NCI-H128 (cell line): Measurements from ENCODE around the gene SAMD4B.
A peak's percentile ranks its signal among the peaks of the same experiment; 100 is the strongest.
"Not testable (repeated sequence)": the region's sequence is repeated elsewhere in the genome, so short reads cannot be mapped to it uniquely, and the experiment has no call there.

ENCODE experiments used
- DNase-seq: peaks from one replicate; lab custom pipeline; 2025; ENCODE audit not compliant: unreplicated experiment; lab: John Stamatoyannopoulos, UW

The SAMD4B gene

DNA sequence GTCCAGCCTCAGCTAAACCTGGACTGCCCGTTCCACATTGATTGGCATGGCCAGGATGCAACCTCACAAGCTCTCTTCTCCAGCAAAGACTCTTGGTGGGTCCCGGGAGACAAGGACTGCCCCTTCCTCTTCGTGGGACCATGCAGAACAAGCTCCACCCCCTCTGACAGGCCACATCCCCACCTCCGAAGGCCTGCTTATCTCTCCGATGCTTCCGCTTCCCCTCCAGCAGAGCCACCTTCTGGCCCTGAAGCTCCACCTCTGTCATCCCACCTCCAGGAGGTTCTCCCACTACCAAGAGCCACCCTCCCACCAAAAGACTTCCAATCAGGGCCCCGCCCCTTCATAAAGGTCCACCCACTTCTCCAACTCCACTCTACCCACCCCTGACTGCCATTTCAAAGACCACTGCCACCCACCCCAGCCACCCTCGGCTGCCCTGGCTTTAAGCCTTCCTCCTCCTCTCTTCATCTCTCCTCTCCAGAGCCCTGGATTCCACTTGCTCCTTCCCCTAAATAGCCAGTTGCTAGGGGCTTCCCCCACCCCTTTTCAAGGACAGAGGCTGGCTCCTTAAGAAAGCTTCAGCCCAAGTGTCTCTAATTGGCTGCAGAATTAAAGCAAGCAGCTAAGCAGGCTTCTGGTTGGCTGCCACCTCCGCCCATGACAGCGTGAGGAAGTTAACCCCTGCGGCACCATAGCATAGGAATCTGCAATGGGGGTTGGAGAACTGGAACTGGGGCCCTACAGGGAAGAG, 31.5 kb upstream of the SAMD4B start:
- DNase-seq, result no peak

DNA sequence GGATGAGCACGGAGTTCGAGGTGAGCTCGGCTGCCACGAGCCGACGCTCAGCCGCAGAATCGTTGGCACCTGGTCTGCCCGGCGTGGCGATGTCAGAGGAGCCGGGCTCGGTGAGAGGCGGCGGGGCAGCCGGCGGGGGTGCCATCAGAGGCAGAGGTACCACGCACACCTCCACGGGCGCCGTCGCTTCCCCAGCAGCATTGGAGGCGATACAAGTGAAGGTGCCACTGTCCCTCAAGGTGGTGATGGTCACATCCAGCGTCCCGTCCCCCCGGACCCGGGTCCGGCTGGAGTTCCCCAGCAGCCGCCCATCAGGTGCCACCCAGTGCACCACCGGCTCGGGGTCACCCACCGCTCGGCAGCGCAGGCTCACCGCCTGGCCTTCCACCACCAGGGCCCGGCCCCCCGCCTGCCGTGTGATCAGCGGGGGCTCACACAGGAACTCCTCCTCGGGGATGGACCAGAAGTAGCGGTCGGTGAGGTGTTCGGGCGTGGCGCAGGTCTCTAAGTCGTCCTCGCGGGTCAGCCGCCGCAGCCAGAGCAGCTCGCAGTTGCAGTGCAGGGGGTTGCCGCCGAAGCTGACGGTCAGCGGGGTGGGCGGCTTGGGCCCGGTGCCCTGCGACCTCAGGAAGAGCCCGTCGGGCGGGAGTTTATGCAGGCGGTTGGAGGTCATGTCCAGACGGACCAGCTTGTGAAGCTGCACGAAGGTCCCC, 28.0 kb upstream of the SAMD4B start:
- no peak for DNase-seq

DNA sequence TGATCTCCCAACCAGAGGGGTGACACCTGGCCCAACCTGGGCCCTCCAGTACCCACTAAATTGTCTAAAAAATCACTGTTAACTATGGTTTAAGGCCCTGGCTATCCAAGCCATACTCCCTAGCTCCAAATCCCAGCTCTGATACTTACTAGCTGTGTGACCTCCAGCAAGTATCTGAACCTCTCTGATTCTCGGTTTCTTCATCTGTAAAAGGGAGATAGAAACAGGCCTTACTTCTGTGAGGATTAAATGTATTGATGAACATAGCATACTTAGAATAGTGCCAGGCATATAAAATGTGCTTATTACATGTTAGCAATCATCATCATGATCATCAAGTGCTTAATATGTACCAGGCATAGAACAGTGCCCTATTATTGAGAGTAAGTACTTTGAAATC, 26.3 kb upstream of the SAMD4B start:
- DNase-seq, result no peak

DNA sequence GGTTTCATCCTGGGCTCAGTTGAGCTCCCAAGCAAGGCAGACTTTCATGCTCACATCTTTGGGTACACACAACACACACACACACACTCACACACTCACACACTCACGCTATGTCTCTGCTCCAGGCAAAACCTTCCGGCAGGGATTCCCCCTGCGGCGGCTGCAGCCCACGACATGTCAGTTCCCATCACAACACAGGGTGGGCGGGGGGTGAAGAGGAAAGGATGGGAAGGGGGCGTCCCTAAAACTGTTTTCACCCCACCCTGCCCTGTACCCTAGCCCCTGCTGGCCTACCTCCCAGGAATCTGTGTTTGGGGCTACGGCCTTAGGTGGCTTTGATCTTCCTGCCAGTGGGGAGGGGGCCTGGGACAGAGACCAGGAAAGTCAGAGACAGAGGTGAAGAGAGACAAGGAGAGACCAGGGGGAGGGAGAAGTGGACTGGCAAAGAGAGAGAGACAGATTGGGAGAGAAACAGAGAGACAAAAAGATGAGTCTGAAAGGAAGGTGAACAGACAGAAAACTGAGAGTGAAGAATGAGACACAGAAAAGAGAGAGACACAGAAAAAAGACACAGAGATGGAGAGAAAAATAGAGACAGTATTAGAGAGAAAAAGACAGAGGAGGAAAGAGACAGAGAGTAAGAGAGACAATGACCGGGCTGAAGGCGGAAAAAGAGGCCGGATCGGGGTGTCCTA, 25.4 kb upstream of the SAMD4B start:
- DNase-seq, result no peak

DNA sequence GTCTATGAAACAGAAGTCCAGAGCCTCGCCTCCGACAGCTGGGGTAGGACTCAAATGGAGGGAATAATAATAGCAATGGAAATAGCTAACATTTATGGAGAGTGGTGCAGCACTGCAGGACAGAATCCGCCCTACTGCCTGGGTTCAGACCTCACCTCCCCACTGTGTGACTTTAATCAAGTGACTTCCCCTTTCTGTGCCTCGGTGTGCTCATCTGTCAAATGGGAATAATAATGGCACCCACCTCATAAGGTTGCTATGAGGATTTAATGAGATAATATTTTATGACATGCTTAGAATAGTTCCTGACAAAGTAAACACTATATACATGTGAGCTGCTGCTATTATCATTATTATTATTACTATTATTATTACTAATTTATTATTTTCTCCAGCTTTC, 24.7 kb upstream of the SAMD4B start:
- DNase-seq, result no peak

DNA sequence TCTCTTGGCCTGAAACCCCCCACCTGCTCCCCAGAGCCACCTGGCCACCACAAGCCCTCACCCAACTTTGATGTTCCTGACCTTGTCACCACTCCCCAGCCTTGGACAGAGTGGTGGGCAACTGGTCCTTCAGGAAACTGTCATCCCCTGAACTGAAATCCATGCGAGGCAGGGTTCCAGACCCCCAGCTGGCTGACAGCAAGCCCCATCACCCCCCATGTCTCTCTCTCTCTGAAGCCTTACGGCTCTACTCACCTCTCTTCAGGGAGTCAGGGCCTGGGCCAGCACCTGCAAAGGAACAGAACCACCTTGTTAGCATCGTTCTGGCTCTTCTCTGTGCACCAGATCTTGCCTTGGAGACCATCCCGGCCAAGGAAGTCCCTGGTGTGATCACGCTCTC, 24.1 kb upstream of the SAMD4B start:
- DNase-seq, result no peak

DNA sequence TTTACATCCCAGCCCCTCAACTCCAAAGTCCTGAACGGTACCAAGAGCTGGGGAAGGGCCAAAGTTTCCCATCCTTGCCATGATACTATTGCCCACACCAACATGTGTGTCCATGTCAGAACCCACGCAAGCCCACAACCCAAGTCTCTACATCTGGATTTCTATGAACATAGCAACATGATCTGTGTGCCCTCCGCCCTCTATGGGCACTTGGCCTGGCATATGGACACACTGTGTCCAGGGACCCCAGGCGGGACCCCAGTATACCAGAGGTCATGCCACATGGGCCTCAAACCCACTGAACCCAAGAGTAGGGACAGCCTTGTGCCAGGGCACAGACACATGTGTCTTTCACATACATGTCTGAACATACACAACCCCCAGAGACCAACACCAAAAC, 23.5 kb upstream of the SAMD4B start:
- DNase-seq, result no peak

DNA sequence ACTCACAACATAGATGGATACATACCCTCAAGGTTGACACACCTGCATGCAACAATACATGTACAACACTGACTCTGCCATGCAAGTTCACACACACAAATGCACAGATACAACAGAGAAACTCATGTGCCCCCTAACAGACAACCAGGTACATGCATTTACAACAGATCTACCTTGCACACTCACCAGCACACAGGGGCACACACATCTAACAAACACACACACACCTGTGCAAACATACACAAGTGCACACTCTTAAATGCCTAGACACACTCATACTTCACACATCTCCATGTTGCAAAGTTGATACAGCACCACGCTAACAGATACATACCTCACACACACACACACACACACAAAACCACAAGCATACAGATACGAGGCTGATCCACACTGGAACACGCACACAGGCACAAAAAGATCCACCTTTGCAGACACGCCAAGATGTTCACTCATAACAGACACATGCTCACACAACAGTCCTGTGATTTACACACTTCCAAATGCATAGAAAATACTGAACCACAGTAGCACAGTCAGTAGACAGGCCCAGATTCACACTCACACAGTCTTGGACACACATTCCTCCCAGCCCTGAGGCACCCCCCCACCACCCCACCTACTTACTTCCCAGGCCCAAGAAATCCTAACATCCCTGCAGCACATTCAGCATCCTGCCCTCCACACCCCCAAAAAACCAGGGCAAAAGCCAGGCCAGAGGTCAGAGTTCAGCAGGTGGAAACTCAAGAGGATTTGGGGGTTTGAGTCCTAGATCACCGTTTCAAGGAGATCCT, 22.9 kb upstream of the SAMD4B start:
- DNase-seq, result no peak

DNA sequence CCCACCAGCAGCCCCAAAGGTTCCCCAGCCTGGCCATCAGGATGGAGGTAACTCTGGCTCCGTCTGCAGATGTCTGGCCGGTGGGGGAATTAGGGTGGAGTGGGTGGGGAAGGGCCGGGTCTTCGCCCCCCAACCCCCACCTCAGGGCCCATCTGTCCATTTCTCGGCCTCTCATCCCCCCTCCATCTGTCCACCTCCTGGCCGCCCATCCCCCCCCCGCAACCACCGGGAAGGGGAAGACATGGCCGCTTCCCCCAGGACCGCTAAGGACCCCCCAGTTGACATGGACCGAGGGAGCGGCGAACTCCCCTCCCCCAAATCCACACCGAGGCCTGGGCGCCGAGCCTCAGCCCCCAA, 22.4 kb upstream of the SAMD4B start:
- DNase-seq, result no peak

DNA sequence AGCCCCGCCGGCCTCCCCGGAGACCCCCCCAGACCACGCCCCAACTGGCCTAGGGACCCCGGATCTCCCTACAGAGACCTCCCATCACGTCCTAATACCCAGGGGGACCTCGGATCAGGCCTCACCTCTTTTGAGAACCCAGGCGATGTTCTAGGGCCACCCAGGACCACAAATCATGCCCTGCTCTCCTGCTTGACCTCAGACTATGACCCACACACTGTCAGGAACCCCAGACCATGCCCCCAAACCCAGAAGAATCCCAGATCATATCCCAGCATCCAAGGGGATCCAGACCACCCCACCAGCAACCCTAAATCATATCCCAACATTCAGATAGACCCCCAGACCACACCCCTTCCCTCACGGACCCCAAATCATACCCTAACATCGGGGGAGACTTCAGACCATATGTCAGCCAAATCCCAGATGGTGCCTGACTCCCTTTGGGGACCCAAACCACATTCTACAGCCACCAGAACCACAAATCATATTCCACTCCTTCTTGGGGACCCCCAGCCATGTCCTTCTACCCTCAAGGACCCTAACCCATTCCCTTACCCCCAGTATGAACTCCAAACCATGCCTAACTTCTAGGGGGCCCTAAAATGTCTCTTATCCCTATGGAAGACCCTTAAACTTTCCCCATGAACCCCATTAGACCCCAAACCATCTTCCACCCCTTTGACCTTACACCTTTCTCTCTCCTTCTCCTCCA, 20.9 kb upstream of the SAMD4B start:
- DNase-seq, result no peak

DNA sequence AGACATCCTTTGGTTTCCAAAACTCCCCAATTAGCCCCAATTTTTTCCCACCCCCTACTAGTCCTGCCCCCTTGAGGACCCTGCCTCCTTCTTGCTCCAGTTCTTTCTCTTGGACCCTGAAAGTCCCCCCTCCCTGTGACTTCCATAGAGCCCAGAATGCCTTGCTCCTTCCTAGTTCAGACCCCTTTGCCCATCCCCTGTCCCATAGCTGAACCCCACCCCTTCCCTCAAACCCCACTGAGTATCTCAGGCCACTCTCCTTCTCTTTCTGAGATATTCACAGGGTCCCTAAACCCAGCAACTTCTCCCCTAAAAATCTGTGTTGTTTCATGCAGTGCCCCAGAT, 20.4 kb upstream of the SAMD4B start:
- DNase-seq, result no peak

DNA sequence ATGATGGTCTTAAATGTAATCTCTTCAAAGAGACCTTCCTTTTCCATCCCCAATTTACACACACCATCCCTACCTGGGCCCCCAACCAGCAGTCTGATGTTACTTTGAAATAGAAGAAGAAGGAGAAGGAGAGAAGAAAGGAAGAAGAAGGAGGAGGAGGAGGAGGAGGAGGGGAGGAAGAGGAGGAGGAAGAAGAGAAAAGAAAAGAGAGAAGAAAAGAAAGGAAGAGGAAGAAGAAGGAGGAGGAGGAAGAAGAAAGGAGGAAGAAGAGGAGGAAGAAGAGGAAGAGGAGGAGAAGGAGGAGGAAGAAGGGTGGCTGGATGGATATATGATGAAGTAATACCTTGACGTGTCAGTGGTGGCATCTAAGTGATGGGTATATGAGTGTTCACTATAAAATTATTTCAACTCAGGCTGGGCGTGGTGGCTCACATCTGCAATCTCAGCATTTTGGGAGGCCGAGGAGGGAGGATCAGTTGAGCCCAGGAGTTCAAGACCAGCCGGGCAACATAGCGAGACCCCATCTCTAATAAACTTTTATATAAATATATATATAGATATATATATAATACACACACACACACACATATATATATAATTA, 17.9 kb upstream of the SAMD4B start:
- no peak for DNase-seq

DNA sequence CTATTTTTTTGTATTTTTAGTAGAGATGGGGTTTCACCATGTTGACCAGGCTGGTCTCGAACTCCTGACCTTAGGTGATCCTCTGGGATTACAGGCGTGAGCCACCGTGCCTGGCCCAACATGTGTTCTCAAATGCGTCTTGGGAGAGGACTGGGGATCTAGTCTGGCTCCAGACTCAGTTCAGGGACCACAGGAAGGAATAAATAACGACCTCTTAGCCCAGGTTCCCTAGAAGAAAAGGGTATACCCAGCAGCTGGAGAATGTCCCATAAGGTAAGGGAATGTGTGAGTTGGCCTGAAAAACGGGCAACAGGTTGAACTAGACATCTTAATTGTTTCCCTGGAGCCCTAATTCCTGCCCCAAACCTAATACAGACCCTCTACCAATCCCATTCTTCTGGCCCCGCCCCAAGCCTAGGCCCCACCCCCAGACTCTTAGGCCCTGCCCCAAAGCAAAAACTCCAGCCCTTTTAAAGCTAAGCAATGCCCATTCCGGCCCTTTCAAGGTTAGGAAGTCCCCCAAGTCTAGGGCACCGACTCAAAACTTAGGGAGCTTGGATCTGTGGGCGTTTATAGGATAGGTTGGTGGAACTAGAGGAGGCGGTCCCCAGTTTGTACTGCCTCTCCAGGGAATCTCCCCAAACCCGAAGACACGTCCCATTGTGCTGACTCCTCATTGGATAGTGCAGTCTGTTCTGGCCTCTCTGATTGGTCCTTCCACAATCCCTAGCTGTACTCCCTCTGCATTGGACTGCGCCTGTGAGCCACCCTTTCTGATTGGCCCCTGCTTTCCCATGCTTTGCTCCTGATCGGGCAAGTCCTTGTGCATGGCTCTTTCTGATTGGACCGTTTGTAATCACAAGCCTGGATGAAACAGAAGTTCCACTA, 16.2 kb upstream of the SAMD4B start:
- DNase-seq, result no peak

DNA sequence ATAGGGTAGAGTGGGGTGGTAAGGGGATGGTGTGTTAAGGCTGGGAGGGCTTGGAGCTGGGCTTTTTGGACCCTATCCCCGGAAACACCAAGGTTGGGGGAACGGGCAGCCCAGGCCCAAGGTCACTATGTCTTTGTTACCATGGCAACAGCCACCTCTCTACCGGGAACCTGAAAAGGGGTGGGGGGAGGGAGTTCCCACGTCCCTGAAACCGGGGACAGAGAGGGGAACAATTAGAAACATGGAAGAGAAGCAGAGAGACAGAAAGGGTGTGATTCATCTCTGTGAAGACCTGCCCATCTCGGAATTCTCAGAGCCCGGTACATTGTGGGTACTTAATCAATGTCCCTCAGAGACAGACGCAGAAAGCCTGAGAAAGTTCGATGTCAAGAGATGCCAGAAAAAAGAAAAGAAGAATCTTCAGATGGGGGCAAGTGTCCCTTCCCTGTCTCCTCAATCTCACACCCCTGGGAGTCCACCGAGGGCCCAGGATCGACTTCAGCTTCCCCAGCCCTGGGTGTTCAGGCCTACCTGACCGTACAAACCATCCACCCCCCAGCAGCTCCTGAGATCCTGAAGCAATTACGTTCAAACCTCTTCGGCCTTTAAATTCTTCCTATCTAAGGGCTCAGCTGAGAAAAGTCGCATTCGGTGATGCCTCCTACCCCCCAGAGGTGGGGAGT, 14.7 kb upstream of the SAMD4B start:
- no peak for DNase-seq

DNA sequence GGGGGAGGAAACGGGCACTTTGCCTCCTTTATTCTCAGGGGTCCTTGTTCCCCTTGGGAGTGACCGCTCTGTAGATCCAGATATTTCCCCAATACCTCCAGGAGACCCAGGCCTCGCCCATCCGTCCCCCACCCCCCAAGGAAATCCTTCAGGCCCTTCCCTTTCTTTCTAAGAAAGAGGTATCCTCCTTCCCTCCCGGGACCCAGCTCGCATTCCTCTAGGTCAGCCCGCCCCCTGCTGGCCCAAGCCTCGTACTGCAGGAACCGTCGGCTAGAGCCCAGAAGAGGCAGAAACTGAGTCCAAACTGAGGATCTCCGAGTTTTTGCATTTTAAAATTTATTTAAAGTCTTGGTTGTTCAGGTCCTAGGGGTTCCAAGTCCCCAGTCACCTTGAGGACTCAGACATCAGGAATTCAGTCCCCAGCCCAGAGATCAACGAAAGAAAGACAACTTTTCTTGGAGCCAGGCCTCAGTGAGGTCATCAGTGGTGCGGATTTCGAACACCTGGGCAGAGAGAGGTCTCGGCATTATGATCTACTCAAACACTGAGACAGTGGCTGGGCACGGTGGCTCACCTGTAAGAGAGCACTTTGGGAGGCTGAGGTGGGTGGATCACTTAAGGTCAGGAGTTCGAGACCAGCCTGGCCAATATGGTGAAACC, 14.0 kb upstream of the SAMD4B start:
- peak; percentile 36 for DNase-seq

DNA sequence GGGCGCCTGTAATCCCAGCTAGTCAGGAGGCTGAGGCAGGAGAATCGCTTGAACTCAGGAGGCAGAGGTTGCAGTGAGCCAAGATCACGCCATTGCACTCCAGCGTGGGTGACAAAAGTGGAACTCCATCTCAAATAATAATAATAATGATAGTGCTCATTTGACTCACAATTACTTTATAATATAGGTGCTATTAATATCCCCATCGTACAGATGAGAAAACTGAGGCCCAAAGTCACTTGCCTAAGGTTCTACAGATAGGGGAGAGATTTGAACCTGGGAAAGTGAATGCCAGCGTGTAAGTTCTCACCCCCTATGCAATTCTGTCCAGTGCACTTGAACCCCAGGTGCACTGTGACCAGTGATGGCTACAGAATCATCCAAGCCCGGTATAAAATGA, 12.3 kb upstream of the SAMD4B start:
- no peak for DNase-seq

DNA sequence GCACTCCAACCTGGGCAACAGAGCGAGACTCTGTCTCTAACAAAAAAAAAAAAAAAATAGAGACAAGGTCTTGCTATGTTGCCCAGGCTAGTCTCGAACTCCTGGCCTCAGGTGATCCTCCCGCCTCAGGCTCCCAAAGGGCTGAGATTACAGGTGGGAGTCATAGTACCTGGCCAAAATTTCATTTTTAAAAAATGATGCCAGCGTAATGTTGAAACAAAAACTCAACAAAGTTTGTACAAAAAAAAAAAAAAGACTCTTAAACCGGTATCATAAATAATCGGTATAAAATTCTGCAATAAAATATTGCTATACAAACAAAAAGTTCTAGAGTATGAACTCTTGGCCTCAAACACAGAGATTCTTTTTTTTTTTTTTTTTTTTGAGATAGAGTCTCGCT, 9.9 kb upstream of the SAMD4B start:
- DNase-seq, result no peak

DNA sequence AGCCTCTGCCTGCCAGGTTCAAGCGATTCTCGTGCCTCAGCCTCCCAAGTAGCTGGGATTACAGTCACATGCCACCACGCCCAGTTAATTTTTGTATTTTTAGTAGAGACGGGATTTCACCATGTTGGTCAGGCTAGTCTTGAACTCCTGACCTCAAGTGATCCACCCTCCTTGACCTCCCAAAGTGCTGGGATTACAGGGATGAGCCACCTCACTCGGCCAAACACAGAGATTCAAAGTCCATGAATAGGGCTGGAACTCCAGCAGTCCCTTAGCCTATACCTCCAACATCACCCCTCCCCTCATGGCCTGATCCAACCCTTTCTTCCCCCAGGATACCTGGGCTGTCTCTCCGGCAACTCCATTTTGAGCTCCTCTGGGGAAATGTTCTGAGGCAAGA, 9.5 kb upstream of the SAMD4B start:
- DNase-seq, result not testable (repeated sequence)

DNA sequence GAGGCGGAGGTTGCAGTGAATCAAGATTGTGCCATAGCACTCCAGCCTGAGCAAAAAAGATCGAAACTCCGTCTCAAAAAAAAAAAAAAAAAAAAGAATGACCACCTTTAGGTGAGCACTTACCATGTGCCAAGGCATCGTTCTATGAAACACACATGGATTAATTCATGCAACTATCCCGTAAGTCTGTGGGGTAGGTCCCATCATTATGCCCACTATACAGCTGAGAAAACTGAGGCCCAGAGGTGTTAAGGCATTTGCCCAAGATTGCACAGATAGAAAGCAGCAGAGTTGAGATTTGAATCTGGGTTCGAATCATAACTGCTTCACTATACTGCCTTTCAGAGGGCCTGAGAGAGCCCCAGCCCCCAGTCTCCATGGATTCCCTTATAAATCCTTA, 8.7 kb upstream of the SAMD4B start:
- DNase-seq, result no peak
